HL-60/S4 treated with retinoic acid at 250 ng/mL for 4 days and 3 days (cell line): ENCODE data around the gene LENG8.

Source experiments
- in situ Hi-C: fragments of 300-500 bp; cut with MboI; formaldehyde crosslinking; loops from 2 replicates; pipeline ENCODE4 v1.7.0; 2022; ENCODE audit warnings: low sequenced_read_pairs

The LENG8 gene

GRCh38 chr19:54422136-54422535, 26.9 kb upstream of the LENG8 start:
- in situ Hi-C loops: no loop called here

GRCh38 chr19:54424201-54424600, 24.8 kb upstream of the LENG8 start:
- in situ Hi-C loops: no loop called here

DNA sequence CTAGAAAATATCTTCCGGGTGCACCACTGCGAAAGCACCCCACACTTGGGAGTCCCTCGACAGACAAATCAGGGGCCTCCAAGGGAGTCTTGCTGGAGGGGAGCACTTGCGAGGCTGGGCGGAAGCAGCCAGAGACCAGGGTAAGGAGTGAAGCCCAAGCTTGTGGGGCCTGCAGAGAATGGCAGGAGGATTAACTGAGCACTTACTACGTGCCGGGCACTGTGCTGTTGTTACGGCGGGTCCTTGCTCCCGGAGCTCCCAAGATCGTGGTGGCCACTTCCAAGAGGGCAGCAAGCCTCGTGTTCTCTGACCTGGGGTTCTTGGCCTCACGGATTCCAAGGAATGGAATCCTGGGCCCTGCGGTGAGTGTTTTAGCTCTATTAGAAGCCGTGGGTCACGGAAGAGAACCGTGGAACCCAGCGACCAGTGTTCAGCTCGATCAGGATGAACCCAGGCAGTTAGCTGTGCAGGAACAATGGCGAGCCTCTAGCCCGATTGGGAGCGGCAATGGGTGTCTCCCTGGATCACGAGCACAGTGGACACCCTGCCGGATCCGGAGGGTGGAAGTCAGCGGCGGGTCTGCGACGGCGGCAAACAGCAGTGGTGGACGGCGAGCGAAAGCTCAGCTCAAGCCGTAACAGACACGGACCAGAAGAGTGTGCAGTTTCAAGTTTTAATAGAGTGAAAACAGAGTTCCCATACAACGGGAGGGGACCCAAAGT, 24.2 kb upstream of the LENG8 start:
- in situ Hi-C loops: no loop called here

DNA sequence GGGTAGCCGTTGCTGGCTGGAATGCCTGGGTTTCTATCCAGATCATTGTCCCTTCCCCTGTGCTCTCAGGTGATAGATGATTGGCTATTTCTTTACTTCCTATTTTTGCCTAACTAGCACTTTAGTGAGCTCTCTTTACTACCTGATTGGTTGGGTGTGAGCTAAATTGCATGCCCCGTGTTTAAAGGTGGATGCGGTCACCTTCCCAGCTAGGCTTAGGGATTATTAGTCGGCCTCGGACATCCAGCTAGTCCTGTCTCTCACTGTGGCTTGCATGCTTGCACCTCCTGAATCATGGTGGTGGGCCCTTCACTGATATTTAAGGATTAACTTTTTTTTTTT, 23.6 kb upstream of the LENG8 start:
- in situ Hi-C loops: no loop called here

DNA sequence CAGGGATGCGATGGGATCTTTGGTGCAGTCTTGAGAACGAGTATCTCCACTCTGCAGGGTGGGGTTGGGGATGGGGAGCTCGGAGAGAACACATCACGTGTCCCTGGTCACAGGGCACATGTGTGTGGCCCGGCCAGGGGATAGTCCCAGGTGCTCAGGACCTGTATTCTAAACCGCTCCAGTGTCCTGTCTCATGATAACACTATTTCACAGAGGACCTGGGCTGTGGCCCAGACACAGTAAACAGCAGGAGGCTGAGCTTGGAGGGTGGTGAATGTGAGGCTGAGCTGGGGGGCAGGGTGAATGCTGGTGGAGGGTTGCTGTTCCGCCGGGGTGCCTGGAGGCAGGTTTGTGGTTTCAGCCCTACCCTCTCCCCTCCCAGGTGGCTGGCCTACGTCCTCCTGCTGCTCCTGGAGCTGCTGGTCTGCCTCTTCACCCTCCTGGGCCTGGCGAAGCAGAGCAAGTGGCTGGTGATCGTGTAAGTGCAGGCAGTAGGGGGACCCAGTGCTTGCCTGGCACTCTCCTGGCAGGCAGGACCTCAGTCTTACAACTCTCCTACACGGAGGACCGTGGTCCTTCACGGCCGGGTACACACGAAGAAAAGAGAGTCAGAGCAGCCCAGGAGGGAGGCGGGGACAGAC, 22.6 kb upstream of the LENG8 start:
- in situ Hi-C loops: no loop called here

DNA sequence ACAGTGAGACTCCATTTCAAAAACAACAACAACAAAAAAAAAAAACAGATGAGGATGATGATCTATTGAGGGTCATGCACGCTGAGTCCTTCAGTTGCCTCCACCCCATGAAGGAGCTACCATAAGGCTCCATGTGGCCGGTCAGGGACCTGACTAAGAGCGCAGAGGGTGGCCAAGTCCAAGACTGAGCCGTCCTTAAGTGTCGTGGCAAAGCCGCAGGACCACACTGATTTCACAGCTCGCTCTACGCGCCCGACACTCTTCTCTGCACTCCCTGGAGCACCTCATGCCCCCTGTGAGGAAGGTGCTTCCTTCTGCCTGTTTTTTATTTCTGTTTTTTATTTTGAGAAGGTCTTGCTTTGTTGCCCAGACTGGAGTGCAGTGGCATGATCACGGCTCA, 21.4 kb upstream of the LENG8 start:
- in situ Hi-C loops: no loop called here

GRCh38 chr19:54428323-54429175, 20.4 kb upstream of the LENG8 start:
- in situ Hi-C loops: no loop called here

- in situ Hi-C loops: no loop called here
These were observed 19.9 kb upstream of the LENG8 start for GRCh38 chr19:54429176-54429495.

GRCh38 chr19:54429545-54430227, 19.3 kb upstream of the LENG8 start:
- in situ Hi-C loops: no loop called here

DNA sequence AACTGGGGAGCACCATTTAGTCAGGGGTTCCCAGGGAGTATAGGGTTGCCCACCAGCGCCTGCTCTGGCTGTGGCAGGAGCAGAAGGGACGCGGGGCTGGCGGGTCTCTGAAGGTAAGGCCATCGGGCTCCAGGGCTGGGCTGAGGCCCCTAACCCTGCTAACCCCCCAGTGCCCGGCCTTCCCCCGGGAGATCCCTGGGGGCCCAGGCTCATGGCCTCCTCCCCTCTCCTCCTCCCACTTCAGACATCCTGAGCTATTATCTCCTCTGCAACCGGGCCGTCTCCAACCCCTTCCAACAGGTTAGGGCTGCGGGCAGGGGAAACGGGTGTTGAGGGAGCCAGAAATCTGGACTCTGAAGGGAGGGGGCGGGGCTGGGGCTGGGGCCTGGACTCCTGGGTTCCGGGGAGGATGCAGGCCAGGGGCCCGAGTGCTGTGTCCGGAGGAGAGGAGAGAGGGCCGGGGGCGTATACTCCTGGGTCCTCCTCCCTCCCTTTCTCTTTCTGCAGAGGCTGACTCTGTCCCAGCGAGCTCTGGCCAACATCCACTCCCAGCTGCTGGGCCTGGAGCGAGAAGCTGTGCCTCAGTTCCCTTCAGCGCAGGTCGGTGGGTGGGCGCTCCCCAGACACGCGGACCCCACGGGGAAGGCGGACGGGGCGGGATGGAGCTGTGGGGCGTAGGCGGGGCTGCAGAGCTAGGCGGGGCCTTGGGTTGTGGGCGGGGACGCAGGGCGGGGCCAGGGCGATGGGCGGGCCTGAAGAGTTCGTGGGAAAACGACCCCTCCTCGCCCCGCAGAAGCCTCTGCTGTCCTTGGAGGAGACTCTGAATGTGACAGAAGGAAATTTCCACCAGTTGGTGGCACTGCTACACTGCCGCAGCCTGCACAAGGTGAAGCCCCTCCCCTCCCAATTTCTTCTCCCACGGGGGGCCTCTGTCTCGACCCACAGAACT, 18.4 kb upstream of the LENG8 start:
- in situ Hi-C loops: no loop called here

DNA sequence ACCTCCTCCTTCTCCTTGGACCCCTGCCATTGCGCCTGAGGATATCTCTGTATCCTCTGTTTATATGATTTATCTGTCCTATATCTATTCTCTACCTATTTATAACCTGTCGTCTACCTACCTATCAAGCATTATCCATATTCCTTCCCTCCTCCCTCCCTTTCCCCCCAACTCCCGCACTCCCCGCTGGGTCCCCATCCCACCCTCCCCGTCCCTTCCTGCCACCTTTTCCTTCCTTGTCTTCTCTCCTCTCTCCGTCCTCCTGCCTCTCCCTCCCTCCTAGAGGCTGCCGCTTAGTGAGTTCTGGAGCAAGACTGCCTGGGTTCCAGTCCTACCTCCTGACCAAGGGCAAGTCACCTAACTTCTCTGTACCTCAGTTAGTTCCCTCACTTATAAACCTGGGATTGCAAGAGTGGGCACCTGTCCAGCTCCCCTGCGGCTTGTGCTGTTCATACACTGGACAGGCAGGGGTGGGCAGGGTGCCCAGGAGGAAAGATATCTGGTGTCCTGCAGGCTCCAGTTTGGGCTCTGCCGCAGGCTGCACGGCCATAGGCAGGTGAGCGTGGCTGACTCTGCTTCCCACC, 17.7 kb upstream of the LENG8 start:
- in situ Hi-C loops: no loop called here

DNA sequence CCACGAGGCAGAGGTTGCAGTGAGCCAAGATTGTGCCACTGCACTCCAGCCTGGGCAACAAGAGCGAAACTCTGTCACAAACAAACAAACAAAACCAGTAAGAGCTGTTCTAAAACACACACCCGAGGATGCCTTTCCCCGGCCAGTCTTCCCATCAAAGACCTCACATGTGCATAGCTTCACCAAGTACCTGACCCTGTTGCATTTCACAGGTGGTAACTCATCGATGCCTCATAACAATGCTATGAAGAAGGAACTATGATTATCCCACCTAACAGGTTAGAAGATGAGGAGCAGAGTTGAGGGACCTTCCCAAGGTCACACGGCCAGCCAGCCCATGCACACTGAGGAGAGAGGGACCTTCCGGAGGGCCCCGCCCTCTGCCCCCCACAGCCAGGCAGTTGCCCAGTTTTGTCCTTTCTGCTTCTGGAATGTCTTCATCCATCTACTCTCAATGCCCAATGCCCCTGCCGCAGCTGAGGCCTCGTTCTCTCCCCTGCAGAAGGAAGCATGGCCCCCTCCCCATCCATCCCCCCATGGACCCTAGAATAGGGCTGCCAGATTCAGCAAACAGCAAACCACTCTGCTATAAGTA, 16.8 kb upstream of the LENG8 start:
- in situ Hi-C loops: no loop called here

- in situ Hi-C loops: no loop called here
These were observed 15.3 kb upstream of the LENG8 start for GRCh38 chr19:54433697-54434096.

DNA sequence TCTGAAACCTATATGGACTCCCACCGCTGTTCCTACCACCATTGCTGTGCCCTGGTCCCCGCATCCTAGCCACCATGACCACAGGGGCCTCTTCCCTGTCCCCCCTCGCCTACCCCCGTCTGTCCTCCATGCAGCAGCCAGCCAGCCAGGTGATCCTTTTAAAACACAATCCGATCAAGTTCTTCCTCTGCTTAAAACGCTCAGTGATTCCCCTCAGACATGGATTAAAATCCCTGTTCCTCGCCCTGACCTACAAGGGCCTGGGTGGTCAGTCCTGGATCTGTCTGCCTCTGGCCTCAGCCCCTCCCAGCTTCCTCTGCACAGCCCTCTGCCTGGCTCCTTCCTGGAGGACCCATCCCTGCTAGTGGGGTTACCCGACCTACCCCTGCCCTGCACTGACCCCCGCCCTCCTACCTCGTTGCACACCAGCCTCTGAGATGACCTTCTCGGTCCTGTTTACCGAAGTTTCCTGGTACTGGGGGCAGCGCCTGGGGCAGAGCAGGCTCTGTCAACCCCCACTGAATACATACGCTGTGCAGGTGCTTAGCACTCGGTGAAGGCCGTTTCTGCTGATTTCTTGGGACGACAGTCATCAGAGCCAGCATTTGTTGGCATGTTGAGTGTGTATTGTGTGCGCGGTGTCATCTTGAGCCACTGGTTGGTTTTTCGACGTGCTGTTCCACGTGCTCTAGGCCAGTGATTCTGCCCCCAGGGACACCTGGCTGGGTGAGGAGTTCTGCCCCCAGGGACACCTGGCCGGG, 14.7 kb upstream of the LENG8 start:
- in situ Hi-C loops: no loop called here

DNA sequence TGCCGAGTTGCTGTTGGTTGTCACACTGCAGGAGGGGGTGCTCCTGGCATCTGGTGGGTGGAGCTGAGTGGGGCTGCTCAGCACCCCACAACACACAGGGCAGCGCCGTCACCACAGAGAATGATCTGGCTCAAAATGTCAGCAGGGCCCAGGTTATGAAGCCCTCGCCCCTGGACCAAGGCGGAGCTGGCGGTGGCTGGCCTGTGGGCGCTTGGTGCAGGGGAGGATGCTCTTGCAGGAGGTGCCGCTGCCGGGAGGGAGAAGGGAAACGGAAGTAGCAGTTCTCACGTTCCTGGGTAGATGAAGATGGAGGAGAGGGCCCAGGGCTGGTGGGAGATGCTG, 14.2 kb upstream of the LENG8 start:
- in situ Hi-C loops: no loop called here

DNA sequence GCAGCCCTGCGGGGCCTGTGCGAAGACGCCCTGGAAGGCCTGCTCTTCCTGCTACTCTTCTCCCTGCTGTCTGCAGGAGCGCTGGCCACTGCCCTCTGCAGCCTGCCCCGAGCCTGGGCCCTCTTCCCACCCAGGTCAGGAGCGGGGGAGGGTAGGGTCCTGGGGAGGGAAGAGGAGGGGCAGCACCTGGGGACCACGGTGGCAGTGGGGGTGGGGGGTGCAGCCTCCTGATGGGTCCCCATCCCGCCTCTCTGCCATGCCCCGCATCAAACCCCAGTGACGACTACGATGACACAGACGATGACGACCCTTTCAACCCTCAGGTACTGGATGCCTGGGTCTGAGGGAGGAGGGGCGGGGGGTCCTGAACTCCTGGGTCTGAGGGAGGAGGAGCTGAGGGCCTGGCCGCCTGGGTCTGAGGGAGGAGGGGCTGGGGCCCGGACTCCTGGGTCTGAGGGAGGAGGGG, 13.4 kb upstream of the LENG8 start:
- in situ Hi-C loops: no loop called here

DNA sequence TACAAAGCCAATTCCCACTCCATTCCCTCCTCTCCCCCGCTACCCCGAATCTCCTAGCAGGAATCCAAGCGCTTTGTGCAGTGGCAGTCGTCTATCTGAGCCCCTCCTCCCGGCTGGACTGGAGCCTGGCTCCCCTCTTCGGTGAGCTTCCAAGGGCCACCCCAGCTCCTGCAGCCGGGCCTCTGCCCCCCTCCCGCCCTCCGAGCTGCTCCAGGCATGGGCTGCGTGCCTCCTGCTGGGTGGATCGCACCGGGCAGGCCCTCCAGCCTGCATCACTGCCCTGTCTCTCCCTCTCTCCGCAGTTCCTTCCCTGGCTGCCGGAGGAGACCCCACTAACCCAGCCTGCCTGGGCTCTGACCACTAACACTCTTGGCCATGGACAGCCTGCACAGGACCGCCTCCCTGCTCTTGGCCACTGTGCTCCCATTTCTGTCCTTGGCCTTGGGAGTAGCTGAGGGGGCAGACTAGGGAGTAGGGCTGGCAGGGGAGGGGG, 12.9 kb upstream of the LENG8 start:
- in situ Hi-C loops: no loop called here

DNA sequence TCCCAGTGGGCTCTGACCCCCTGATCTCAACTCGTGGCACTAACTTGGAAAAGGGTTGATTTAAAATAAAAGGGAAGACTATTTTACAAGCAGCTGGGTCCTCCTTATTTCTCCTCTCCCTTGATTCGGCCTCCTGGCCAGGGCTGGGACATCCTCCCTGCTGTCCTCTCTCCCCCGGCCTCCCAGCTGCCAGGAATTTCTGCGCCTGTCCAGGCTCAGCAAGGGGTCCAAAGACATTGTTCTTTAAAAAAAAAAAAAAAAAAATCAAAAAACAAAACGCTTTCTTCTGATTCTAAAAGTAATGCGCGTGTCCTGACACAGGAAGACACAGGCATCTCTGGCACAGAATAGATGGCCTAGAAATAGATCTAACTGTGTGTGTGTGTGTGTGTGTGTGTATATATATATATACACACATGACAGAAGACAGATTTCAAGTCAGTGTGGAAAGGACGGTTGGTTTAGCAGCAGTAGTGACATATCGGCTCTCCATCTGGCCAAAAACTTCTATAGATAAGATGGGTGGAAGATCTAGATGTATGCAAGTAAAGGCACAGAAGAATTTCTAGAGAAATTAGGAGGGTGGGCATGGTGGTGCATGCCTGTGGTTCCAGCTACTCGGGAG, 12.3 kb upstream of the LENG8 start:
- in situ Hi-C loops: no loop called here
